HG03442 (cell line): ENCODE results near the gene FZD4.
A peak's percentile ranks its signal among the peaks of the same experiment; 100 is the strongest.
"Not testable (repeated sequence)": the region's sequence is repeated elsewhere in the genome, so short reads cannot be mapped to it uniquely, and the experiment has no call there.

ENCODE experiments used
- ATAC-seq: cut with Tn5 transposase; IDR thresholded peaks from one replicate; pipeline ENCODE4 v1.9.1; 2021; ENCODE audit warnings: mild to moderate bottlenecking, moderate library complexity; ENCODE audit not compliant: unreplicated experiment

The FZD4 gene

DNA sequence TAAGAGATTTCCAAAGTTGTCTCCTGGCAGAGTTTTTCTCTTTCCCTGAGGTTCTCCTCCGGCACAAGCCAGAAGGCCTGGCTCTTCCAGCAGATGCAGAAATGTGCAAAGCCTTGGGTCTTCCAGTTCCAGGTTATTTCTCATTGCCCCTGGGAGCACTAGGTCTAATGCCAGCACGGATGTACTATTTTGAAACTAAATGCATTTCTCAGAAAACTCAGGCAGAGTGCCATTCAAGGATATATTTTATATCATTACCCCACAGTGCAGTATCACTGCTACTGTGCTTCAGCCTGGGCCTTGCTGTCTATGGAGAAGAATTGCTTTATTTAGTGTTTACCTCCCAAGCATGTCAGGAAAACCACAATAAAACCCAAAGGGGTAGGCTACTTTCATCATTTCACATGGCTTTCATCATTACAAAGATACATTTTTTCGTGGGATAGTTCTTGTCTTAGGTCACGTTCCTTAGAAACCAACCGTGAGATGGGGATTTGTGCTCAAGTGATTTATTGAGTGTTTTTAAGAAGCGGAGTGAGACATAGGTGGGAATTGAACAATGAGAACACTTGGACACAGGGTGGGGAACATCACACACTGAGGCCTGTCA, 22.4 kb upstream of the FZD4 start:
- ATAC-seq, result no peak

DNA sequence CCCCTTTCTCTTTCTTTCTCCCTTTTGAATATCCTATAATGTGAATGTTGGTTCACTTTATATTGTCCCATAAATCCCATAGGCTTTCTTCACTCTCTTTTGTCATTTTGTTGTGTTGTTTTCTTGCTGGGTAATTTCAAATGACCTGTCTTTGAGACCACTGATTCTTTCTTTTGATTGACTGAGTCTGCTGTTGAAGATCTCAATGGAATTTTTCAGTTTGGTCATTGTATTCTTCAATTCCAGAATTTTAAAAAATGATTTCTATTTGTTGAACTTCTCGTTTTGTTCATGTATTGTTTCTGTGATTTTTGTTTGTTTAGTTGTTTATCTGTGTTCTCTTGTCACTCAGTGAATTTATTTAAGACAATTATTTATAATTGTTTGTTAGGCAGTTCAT, 17.5 kb upstream of the FZD4 start:
- ATAC-seq, result no peak

GRCh38 chr11:86969258-86969657, 14.1 kb upstream of the FZD4 start:
- no peak for ATAC-seq

DNA sequence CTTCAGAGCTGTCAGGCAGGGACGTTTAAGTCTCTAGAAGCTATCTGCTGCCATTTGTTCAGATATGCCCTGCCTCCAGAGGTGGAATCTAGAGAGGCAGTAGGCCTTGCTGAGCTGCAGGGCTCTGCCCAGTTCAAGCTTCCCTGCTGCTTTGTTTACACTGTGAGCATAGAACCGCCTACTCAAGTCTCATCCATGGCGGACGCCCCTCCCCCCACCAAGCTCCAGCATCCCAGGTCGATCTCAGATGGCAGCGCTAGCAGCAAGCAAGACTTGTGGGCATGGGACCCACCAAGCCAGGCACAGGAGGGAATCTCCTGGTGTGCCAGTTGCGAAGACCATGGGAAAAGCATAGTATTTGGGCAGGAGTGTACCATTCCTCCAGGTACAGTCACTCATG, 12.4 kb upstream of the FZD4 start:
- not testable (repeated sequence) for ATAC-seq

- no peak for ATAC-seq
Measured at GRCh38 chr11:86957976-86958646, 2.9 kb upstream of the FZD4 start.

- ATAC-seq, result no peak
Measured at GRCh38 chr11:86956905-86957195, 1.7 kb upstream of the FZD4 start.

GRCh38 chr11:86955111-86955360, 159 bp downstream of the FZD4 start:
- no peak for ATAC-seq

GRCh38 chr11:86954269-86955110, 705 bp downstream of the FZD4 start:
- peak; percentile 10 for ATAC-seq

GRCh38 chr11:86952221-86952875, 2.8 kb downstream of the FZD4 start:
- ATAC-seq, result no peak

DNA sequence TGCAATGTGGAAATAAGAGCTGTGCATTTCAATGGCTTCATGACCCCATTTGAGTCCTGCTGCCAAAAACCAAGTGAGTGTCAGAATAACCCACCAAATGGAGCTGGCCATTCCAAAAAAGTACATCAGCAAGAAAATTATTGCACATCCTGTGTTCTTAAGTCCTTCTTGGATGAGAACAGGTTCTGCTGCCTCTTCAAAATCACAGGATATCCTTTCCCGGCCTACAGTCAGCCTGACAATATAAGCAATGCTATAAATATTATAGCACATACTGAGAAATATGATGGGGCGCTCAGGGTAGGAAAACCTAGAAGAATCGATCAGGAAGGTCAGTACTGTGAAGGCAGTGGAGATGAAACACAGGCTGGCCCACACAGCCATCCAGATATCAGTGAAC, 3.5 kb downstream of the FZD4 start:
- ATAC-seq, result no peak

- no peak for ATAC-seq
Measured at GRCh38 chr11:86950661-86950995, 4.6 kb downstream of the FZD4 start.

DNA sequence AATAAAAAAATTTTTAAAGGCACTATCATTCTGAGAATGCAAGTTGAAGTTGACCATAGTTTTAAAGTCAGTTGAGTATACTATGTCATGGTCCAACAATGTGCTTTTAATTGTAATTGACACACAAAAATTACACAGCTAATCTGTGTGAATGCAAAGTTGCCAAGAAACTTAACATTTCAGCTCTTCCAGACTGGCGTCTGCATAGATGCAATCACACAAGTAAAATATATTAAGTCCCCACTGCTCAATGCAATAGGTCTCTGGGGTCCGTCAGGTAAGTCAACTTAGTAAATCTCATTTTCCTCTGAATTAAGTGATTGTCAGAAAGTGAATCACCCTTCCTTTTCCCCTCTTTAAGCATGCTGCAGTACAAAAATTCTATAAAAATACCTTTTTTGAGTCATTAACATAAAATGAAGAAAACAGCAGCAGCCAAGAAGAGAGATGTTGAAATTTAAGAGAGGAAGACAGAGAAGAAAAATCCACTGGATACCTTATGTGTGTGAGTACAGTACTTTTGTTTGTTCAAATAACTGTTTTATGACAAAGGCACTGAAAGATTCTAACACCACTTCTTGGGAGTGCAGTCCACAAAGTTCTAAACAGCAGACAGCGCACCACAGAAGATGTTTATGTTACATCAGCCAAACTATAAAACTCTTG, 5.1 kb downstream of the FZD4 start:
- ATAC-seq, result no peak

DNA sequence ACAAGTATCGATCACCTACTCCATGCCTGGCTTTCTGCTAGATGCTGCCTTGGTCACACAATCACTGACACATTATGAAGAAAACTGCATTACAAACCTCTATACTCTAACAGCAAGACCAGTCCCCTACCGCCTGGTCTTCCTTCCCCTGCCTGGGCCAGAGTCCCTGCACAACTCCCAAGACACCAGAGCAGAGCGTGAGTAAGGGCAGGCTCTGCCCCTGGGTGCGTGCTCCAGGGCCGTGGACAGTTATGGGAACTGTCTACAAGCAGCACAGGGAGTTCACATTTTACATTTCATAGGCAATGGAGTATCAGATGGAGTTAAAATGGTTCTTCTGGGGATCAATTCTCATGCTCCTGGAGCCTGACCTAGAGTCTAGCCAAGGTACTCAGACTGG, 6.5 kb downstream of the FZD4 start:
- ATAC-seq, result no peak

GRCh38 chr11:86947541-86947940, 7.7 kb downstream of the FZD4 start:
- no peak for ATAC-seq

- ATAC-seq, result not testable (repeated sequence)
Measured at GRCh38 chr11:86943505-86943904, 11.7 kb downstream of the FZD4 start.

DNA sequence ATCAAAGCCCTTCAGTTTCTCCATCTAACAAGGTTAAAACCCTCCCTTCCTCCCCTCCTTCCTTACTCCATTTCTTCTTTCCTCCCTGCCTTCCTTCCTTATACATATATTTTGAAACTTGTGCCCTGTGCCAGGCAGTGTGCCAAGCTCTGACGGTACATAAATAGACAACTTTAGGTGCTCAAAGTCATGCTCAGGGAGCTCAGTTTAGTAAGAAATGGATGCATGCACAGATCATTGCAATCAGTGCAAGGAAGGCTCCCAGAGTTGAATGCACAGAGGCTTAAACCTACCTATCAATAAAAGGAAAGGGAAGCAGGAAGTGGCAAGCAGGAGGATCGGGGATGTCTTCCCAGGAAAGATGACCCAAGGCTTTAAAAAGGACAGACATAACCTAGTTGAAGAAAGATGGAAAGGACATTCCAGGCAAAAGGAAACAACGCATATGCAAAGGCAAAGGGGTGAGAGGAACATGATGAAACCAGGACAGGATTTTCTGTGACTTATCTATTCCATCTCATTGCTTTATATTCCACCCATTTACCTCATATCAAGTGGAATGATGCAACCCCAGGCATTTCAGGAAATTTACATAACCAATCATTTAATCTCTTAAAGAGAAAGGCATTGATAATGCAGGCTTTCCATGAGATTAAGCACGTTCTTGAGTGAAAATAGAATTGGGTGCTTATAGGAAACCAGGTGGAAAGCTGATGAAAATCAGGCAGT, 13.2 kb downstream of the FZD4 start:
- ATAC-seq, result no peak

- no peak for ATAC-seq
Measured at GRCh38 chr11:86941077-86941870, 13.9 kb downstream of the FZD4 start.

DNA sequence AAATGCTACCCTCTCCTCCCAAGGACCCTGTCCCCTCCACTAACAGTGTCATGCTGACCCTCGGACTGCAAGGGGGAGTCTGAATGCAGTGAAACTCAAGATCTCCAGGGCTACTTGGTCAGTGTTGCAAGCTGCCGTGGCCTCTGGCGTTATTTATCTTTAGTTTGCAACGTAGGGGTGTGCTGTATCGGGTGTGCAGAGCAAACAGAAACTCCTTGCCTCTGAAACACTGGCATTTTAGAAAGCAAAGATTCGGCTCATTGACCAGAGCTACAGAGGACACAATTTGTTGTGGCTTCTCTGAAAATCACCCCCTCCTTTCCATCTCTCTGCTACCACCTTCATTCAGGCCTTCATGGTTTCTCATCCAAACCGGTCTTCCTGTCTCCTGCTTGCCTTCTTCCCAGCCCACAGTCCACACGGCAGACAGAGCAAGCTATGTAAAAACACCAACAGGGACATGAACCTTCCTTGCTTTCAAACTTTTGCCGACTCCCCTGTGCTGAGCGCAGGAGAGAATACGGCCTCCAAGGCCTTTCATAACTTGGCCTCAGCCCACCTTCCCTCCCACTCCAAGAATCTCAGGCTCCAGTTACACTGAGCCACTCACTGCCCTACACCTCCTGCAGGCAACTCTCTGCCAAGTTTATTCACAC, 14.9 kb downstream of the FZD4 start:
- no peak for ATAC-seq
